HCT116 (cell line): ENCODE data around the gene BST1.

Source experiments
- EGR1 ChIP-seq: IDR thresholded peaks from 2 replicates; pipeline ENCODE4 v1.6.1; 2012; ENCODE audit warnings: low read depth
- FOSL1 ChIP-seq: IDR thresholded peaks from 2 replicates; pipeline ENCODE4 v1.6.1; 2012; ENCODE audit warnings: low read depth
- POLR2A ChIP-seq: IDR thresholded peaks from 2 replicates; pipeline ENCODE4 v1.7.0; 2011; ENCODE audit warnings: borderline replicate concordance; ENCODE audit not compliant: insufficient read depth, insufficient read length; ENCODE audit errors: extremely low read depth
- POLR2AphosphoS5 ChIP-seq: IDR thresholded peaks from 2 replicates; pipeline ENCODE4 v1.6.1; 2011; ENCODE audit warnings: mild to moderate bottlenecking, low read depth, low read length, moderate library complexity
- RAD21 ChIP-seq: IDR thresholded peaks from 2 replicates; pipeline ENCODE4 v1.6.1; 2012; ENCODE audit warnings: low read depth, mild to moderate bottlenecking
- YY1 ChIP-seq: IDR thresholded peaks from 2 replicates; pipeline ENCODE4 v1.6.1; 2011; ENCODE audit warnings: low read length, low read depth, moderate library complexity, mild to moderate bottlenecking; ENCODE audit not compliant: insufficient replicate concordance; ENCODE audit errors: extremely low read depth
- TF ChIP-seq, protein P1 (sequence below), 3 experiments: fragments of 200-600 bp in 1 of 3; sonication (generic) in 1 of 3; IDR thresholded peaks in 2 of 3; conservative IDR thresholded peaks in 1 of 3; 2 replicates each; pipeline ENCODE4 v1.5.1; 2012 to 2017; ENCODE audit warnings: low read depth in 2 of 3, low read length in 2 of 3, antibody characterized with exemption in 1 of 3, borderline replicate concordance in 1 of 3, control low read depth in 1 of 3, mild to moderate bottlenecking in 1 of 3, mixed read lengths in 1 of 3, mixed run types in 1 of 3, moderate library complexity in 1 of 3; ENCODE audit not compliant: insufficient read depth in 1 of 3
- TF ChIP-seq, protein P2 (sequence below): IDR thresholded peaks from 2 replicates; pipeline ENCODE4 v1.6.1; 2012

DNA sequence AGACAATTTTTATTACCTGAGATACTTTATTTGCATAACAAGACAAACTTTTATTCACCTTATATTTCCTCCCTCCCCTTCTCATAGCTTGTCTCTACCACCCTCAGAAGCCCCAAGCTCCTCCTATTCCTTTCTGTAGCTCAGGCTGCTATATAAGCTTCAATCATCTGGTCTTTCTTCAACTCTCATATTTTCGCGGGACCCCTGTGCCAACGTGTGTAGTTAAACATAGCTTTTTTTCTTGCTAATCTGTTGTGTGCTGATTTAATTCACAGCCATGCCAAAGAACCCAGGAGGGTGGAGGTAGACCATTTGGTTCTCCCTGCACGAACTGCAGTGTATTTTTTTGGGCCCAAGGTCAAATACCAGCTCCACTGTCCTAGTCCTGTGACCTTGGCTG, 54.2 kb downstream of the BST1 start:
- no peak for TF ChIP-seq POLR2A
- TF ChIP-seq, protein P1, sequence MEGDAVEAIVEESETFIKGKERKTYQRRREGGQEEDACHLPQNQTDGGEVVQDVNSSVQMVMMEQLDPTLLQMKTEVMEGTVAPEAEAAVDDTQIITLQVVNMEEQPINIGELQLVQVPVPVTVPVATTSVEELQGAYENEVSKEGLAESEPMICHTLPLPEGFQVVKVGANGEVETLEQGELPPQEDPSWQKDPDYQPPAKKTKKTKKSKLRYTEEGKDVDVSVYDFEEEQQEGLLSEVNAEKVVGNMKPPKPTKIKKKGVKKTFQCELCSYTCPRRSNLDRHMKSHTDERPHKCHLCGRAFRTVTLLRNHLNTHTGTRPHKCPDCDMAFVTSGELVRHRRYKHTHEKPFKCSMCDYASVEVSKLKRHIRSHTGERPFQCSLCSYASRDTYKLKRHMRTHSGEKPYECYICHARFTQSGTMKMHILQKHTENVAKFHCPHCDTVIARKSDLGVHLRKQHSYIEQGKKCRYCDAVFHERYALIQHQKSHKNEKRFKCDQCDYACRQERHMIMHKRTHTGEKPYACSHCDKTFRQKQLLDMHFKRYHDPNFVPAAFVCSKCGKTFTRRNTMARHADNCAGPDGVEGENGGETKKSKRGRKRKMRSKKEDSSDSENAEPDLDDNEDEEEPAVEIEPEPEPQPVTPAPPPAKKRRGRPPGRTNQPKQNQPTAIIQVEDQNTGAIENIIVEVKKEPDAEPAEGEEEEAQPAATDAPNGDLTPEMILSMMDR (IDR thresholded peaks at IDR 0.05 in 2 of 3, conservative IDR thresholded peaks at IDR 0.05 in 1 of 3; ENCODE audit: borderline replicate concordance in 1 of 3, insufficient read depth in 1 of 3, low read depth in 2 of 3, low read length in 2 of 3), result no peak
- TF ChIP-seq YY1, result no peak
- no peak for TF ChIP-seq EGR1
- TF ChIP-seq, protein P2, sequence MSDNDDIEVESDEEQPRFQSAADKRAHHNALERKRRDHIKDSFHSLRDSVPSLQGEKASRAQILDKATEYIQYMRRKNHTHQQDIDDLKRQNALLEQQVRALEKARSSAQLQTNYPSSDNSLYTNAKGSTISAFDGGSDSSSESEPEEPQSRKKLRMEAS, result no peak
- TF ChIP-seq FOSL1, result no peak
- no peak for TF ChIP-seq POLR2AphosphoS5
- no peak for TF ChIP-seq RAD21
